Measurements from ENCODE around the gene DNAH11.

DNAH11 gene

DNA sequence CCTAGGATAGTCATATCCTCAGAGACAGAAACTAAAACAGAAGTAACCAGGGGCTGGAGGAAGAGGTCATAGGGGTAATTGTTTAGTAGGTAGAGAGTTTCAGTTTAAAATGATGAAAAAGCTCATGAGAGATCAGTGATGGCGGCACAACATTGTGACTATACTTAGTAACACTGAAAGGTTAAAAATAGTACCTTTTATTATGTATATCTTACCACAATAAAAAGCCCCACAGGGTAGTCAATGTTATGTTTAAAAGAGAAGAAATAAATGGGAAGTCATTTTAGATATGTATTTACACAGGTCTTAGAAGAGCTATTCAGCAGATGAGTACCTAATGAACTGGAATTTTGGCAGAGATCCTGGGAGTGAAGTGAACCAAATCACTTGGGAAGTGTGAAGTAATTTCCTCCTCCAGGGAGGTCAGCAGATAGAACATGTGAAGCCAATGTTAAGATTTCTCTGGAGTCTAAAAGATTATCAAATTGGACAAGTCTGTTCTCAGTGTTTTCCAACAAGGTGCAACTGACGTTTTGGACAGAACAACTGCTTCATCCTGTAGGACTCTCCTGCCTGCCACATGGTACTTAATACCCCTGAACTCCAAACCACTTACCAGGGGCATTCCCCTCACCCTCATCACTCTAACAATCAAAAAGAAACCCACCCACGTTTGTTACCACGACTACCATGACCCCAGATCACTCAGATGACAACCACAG lies 396.5 kb downstream of the DNAH11 start:
- DNase-seq = peak; percentile 77

DNA sequence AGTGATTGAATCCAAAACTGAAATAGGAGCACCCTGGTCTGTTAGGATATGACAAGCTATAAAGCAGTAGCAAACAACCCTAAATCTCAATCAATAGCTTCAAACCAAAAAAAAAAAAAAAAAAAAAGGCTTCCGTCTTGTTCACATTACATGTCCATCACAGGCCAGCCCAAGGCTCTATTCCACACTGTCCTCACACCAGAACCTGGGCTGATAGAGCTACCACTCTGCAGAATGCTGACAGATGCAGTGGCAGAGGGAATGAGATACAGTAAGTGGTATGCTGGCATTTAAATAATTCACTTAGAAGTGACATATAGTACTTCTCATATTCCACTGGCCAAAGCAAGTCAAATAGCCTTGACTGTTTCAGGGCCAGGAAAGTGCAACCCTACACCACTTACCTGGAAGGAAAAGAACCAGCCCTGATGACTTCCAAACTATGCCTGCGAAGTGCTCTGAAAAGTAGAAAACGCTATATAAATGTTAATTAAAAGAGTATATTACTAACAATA lies 397.1 kb downstream of the DNAH11 start:
- DNase-seq = peak; percentile 9

DNA sequence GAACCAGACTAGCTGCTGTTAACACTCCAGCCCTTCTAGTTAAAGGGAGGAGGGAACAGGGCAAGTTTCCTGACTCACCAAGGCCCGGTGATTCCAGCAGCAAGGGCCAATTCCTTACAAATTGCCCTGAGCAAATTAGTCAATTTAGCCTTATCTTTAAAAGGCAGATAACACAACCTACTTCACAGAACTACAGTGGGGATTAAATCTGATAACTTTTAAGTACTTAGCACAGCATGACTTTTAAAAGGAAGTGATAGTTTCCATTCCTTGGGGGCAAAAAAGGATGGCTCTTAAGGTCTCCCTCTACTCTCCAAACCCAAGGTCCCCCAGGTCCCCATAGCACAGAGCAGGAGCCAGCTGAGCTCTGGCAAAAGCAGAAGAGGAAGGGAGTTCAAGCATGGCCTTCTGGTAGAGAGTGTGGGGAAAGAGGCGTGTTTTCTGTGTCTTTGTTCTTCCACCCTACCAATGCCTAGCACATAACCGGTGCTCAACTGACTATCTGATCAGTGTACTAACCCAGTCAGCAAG lies 398.8 kb downstream of the DNAH11 start:
- DNase-seq = no peak

DNA sequence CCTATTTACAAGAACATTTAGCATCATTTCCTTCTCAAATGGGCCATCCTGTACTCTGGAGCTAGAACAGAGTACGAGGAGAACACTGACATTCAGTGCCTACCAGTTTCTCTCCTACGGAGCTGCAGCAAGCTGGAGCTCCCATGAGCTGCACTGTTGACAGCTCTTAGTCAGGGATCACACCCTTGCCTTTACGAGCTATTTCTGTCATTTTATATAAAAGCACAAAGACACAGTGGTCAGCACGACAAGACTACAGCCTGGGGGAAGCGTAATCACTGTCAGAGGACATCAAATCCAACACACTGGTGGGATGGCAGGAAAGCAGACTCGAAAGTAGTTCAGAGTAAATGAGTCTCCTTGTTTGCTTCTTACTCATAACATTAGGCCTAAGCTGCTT lies 400.1 kb downstream of the DNAH11 start:
- DNase-seq = no peak

DNA sequence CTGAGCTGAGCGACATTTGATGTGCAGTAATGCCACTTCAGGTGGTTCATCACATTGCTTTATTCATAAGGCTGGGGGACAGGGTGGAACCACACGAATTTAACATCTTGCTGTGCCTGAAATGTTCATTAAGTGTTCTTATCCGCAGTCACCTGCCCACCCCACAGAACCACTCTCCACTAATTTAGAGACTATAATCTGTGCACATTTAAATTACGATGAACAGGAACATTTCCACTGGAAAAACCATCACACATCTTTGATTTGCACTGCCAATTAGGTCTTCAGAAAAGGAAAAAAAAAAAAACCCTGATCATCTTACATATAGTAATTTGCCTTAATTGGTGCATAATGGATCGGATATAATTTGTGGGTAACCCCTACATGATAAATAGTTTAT lies 400.6 kb downstream of the DNAH11 start:
- no peak for DNase-seq

DNA sequence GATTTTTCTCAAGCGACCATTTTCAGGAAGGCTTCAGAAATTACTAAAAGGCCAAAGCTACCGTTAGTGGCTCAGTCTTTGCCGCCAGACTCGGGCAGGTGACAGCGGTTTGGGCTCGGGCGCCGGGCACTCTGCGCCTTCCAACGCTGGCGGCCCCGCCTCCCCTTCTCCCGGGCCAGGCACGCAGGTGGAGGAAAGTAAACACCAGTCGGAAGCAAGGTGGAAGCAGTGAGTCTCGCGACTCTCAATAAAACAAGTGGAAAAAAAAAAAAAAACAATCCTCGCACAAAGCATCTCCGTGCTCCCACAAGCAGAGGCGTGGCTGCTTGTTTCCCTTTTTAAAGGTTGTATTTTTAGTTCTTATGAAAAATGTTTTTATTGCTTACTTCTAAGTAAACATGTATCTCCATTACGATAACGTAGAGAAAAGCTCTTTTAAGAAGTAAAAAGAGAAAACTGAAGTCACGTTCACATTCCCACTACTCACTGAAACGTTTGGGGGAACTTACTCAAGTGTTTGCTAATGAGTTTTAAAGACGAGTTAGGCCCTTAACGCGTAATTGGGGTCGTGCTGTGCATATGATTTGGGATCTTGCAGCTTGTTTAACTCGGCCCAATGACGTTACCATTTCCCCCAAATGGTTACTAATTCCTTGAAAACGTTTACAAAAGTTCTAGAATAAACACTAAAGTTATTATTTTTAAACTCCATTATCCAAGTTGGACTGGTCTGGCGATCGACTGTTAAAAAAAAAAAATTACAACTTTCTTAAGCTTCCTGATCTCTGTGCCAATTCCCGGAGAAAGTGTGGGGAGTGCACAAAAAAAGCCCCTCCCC lies 402.0 kb downstream of the DNAH11 start:
- DNase-seq = peak; percentile 71

DNA sequence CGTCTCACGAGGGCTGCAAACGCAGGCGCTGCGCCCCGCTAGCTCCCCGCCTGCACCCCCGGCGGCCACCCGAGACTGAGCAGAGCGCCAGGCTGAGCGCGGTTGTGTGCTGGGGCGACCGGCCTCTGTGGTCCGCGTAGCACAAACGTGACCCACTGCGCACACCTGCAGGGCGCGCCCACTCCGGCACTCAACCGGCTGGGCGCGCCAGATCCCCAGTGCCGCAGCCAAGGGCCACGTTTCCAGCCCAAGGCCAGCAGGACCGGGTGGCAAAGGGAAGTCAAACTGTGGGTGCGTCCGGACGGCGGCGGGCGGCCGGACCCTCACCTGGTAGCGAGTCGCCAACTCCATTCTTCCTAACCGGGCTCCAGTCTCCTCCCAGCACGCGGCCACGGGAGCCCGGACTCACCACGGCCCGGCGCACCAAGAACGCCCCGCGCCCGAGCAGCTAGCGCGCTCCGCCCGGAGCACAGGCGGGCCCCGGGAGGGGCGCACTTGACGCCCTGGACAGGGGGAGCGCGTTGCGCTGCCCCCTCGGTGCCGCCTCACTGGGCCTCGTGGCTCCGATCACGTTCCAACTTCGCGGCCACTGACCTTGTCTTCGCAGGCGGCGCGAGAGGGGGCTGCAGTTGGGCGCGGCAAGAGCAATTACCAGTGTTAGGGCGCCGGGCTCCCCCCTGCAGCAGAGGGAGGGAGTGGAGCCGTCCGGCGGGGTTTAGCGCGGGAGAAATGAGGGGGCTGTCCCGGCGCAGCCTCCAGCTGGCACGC lies 402.8 kb downstream of the DNAH11 start, which contains the start of gene CDCA7L:
Gene CDCA7L (minus strand): TSS at position 446 of the 768 bp plus-strand sequence. CDS start 95 bp downstream, at position 351.
- DNase-seq = peak; percentile 86

DNA sequence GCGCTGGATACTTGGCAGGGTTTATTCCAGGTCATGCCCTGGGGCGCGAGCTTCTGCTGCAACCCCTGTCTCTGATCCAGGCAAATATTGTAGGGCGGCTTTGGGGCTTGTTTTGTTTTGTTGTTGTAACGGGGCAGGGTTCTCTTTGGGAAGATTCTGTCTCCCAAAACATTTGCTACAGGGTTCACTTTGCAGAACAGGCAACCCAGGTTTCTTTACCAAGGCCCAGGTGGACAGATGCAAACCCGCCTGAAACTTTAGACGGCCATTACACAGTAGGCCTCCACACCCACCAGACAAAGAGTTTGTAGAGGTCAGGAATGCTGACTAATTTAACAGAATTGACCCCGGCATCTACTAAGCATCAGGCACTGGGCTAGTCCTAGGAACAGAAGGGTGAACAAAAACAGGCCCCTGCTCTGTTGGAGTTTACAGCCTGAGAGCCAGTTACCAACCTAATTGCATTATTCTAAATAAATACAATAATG lies 403.4 kb downstream of the DNAH11 start:
- no peak for DNase-seq

DNA sequence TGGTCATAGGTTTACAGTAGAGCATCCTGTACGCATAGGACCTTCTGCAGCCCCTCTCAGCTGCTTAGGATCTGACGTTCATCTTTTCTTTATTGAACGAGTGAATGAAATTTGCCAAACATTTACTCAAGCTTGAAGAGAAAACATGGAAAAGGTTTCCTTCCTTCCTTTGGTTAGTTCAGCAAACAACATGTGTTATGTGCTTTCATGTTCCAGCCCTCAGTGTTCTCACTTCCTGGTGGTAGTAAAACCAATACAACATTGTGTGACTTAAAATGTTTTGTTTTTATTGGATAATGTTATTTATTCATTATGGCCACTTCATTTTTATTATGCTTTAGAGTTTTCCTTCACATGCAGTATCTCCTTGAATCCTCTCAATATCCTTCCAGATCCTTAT lies 404.2 kb downstream of the DNAH11 start:
- DNase-seq = no peak

DNA sequence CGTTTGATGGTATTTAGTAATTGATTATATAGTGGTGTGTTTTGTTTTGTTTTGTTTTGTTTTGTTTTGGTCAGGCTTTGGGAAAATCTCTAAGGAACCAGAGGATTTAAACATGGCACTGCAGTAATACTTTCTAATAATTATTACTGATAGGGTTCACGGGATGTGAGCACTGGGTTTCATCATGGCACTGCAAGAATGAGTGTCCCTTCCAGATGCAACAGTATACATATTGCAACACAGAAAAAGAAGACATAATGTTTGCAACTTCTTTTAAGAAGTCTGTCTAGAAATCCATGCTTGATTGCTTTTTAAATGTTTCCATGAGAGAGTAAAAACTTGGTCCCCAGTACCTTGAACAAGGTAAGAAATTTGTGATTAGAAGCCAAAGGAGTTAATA lies 405.1 kb downstream of the DNAH11 start:
- no peak for DNase-seq

DNA sequence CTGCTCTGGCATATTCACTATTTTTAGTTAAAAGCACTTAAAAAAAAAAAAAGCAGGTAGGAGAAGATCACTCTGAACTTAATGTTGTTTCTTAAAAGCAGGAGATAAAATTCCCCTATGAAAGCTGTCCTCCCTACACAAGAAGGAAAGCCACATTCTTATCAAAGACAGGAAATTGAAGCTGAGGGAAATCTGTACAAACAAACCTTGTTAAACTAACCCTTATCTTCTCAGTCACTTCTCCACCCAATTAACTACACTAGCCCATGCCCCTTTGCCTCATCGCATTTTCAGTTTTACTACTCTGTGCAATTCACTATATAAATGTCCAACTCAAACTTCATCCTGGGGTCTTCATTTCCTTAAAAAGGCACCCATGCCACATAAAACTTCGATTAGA lies 405.5 kb downstream of the DNAH11 start:
- no peak for DNase-seq

DNA sequence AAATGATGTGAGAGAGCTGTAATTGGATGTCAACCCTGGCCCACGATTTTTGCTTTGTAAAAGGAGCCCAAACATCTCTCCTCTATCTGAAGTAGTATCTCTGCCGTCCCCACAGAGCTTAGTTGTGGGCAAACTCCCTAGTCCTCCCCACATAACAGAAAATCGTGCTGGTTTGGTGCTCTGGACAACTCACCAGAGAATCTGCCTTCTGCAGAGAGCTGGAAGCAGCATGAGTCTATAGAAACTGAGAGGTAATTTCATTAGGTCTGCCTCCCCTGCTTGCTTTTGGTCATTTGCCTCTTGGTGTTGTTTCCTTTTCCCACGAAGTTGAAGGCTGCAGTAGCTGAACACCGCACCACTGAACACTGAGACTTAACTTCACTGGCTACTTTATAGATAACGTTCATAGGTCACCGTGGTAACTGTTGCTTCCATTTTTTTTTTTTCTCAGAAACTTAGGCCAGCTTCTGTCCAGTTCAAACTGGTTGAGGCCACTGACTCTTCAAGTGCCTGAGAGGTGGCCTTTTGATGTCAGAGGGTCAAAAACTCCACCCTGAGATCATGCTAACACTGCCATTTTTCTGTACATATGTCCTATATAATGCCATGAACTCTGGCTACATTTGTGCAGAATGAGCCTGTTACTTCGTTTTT lies 406.2 kb downstream of the DNAH11 start:
- DNase-seq = no peak
